NB4 (cell line): ENCODE results near the gene ZNF423.

ENCODE experiments used
- MAX ChIP-seq: IDR thresholded peaks from 2 replicates; pipeline ENCODE4 v1.6.1; 2011; ENCODE audit warnings: low read depth, low read length
- MYC ChIP-seq: IDR thresholded peaks from 2 replicates; pipeline ENCODE4 v1.6.1; 2011; ENCODE audit warnings: low read depth, low read length
- POLR2A ChIP-seq: IDR thresholded peaks from 2 replicates; pipeline ENCODE4 v1.6.1; 2011; ENCODE audit warnings: mild to moderate bottlenecking; ENCODE audit not compliant: insufficient read length; ENCODE audit errors: extremely low read depth
- TF ChIP-seq, protein P1 (sequence below): IDR thresholded peaks from one replicate; pipeline ENCODE4 v1.5.1; 2012; ENCODE audit warnings: low read depth, low read length

DNA sequence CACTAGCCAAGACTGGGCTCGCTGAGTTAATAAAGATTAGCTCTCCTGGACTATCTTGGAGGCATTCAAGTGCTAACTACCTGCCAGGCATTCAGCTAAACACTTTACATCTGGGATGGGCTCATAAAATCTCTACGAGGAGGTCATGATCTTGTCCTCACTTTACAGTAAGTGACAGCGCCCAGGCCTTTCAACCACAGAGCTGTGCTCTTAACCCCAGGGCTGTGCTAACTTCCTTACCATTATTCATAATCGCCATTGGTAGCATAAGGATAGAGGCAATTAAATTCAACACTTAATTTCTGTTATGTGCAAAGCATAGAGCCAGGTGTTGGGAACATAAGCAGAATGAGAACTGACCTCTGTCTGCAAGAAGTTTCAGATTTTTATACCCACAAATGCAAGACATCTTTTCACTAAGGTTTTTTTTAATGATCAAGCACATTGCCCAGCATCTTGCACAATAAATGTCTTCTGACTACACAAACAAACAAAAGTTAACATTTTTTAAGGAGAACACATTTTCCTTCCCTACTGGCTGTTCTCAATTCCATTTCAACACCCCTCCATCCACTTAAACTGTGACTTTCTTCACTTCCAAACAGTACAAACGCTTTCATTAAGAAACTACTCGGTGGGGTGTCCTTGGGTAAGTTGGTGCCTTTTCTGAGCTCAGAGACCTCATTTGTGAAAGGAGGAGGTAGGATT is 310.0 kb downstream of the ZNF423 start:
- TF ChIP-seq, protein P1, sequence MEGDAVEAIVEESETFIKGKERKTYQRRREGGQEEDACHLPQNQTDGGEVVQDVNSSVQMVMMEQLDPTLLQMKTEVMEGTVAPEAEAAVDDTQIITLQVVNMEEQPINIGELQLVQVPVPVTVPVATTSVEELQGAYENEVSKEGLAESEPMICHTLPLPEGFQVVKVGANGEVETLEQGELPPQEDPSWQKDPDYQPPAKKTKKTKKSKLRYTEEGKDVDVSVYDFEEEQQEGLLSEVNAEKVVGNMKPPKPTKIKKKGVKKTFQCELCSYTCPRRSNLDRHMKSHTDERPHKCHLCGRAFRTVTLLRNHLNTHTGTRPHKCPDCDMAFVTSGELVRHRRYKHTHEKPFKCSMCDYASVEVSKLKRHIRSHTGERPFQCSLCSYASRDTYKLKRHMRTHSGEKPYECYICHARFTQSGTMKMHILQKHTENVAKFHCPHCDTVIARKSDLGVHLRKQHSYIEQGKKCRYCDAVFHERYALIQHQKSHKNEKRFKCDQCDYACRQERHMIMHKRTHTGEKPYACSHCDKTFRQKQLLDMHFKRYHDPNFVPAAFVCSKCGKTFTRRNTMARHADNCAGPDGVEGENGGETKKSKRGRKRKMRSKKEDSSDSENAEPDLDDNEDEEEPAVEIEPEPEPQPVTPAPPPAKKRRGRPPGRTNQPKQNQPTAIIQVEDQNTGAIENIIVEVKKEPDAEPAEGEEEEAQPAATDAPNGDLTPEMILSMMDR: no peak
- TF ChIP-seq MAX (no peak), POLR2A (no peak), MYC (no peak)
